DMS79 treated with DMSO at 0.1 percent for 48 hours (cell line): ENCODE data around the gene SPATA22.
A peak's percentile ranks its signal among the peaks of the same experiment; 100 is the strongest.
"Not testable (repeated sequence)": the region's sequence is repeated elsewhere in the genome, so short reads cannot be mapped to it uniquely, and the experiment has no call there.

ENCODE experiments used
- DNase-seq: peaks from one replicate; lab custom pipeline; 2025; lab: John Stamatoyannopoulos, UW

SPATA22 gene

GRCh38 chr17:3471599-3471998 lies at the start of gene SPATA22:
TSS of gene SPATA22 (minus strand) at chr17:3471819. CDS start at chr17:3469325, 2,494 bp downstream.
- no peak for DNase-seq

- DNase-seq, result not testable (repeated sequence)
These were observed 47.9 kb upstream of the SPATA22 start for GRCh38 chr17:3519472-3519871.

- no peak for DNase-seq
These were observed 43.3 kb upstream of the SPATA22 start for GRCh38 chr17:3514873-3515272.

- not testable (repeated sequence) for DNase-seq
These were observed 42.5 kb upstream of the SPATA22 start for GRCh38 chr17:3514167-3514566.

GRCh38 chr17:3513305-3514035 lies 41.9 kb upstream of the SPATA22 start:
- DNase-seq, result no peak

GRCh38 chr17:3512505-3513171 lies 41.0 kb upstream of the SPATA22 start:
- DNase-seq, result no peak

- DNase-seq, result no peak
These were observed 40.4 kb upstream of the SPATA22 start for GRCh38 chr17:3511852-3512504.

- no peak for DNase-seq
These were observed 38.5 kb upstream of the SPATA22 start for GRCh38 chr17:3510090-3510489.

GRCh38 chr17:3507869-3508268 lies 36.2 kb upstream of the SPATA22 start:
- no peak for DNase-seq

- DNase-seq, result no peak
These were observed 35.5 kb upstream of the SPATA22 start for GRCh38 chr17:3507071-3507470.

GRCh38 chr17:3506054-3506453 lies 34.4 kb upstream of the SPATA22 start:
- DNase-seq, result no peak

- DNase-seq, result no peak
These were observed 33.4 kb upstream of the SPATA22 start for GRCh38 chr17:3505008-3505407.

- no peak for DNase-seq
These were observed 31.7 kb upstream of the SPATA22 start for GRCh38 chr17:3503285-3503684.

GRCh38 chr17:3502466-3502865 lies 30.8 kb upstream of the SPATA22 start:
- DNase-seq, result no peak

GRCh38 chr17:3501344-3501743 lies 29.7 kb upstream of the SPATA22 start:
- DNase-seq, result no peak

GRCh38 chr17:3497101-3497500 lies 25.5 kb upstream of the SPATA22 start:
- DNase-seq, result no peak

GRCh38 chr17:3485481-3486068 lies 14.0 kb upstream of the SPATA22 start:
- no peak for DNase-seq

- no peak for DNase-seq
These were observed 11.2 kb upstream of the SPATA22 start for GRCh38 chr17:3482852-3483251.

- no peak for DNase-seq
These were observed 8.4 kb upstream of the SPATA22 start for GRCh38 chr17:3479988-3480387.

- DNase-seq, result no peak
These were observed 4.4 kb upstream of the SPATA22 start, which contains the start of gene ASPA for GRCh38 chr17:3475812-3476610. TSS of gene ASPA (plus strand) at chr17:3475997. CDS start at chr17:3476160, 163 bp downstream.

GRCh38 chr17:3475251-3475685 lies 3.6 kb upstream of the SPATA22 start:
- DNase-seq, result no peak

GRCh38 chr17:3474212-3474611 lies 2.6 kb upstream of the SPATA22 start:
- DNase-seq, result peak; percentile 55
